K562 (cell line): ENCODE measurements around the gene SYT3. TPM values are rescaled to one million over a fixed set of nuclear protein-coding genes. Genes with fewer than 3 reads are reported as not detected.

Experiments
- ATAC-seq: fragments of 200-7000 bp; cut with Tn5 transposase; 3 replicates; pipeline ENCODE4 v1.9.1; 2020; ENCODE audit warnings: moderate library complexity
- BruUV-seq: library from RNA; stranded (reverse); fragments of 400-500 nt; replicated peaks from 2 replicates; lab custom pipeline; 2021; lab: Mats Ljungman, UMichigan
- CTCF ChIA-PET: fragments of 300-600 bp; formaldehyde crosslinking; extraction: SDS; loops from one replicate; lab custom pipeline; 2021; ENCODE audit warnings: low intra/inter-chr PET ratio; lab: Yijun Ruan, JAX
- POLR2A ChIA-PET: fragments of 300-600, 350-650 bp; sonication (Branson Sonifier 250); formaldehyde crosslinking; extraction: SDS; loops from one replicate; lab custom pipeline; 2021; ENCODE audit warnings: antibody characterized with exemption, inconsistent platforms; lab: Yijun Ruan, JAX
- DNase-seq, 4 experiments: peaks; one replicate each; pipeline versions ENCODE4 v3.0.0 to v3.0.0-alpha.2; 2011 to 2018; ENCODE audit warnings: low spot score in 3 of 4, mixed read lengths in 3 of 4; ENCODE audit errors: extremely low read depth in 1 of 4
- FAIRE-seq: peaks from 2 replicates; lab custom pipeline; 2011; peaks lifted over from hg19 to GRCh38; lab: Jason Lieb, UNC
- H2AFZ ChIP-seq: 2 replicates; pipeline ENCODE4 v1.6.0; 2011; ENCODE audit warnings: low read depth, low read length, control low read depth, inconsistent platforms
- H3K27ac ChIP-seq: fragments of 200-600 bp; 3 replicates; pipeline ENCODE4 v1.8.0; 2011; ENCODE audit warnings: low read depth, mild to moderate bottlenecking, control low read depth, inconsistent platforms, low read length, moderate library complexity, mixed read lengths; ENCODE audit errors: extremely low read depth
- H3K27me3 ChIP-seq, 2 experiments: fragments of 300-600 bp in 1 of 2; 2 replicates in 1 of 2; 3 replicates in 1 of 2; pipeline versions ENCODE4 v1.6.0 to v1.8.0; 2011; ENCODE audit warnings: inconsistent platforms in 2 of 2, low read length in 2 of 2, mild to moderate bottlenecking in 1 of 2, mixed read lengths in 1 of 2, moderate library complexity in 1 of 2; ENCODE audit not compliant: control insufficient read depth in 2 of 2, insufficient read depth in 2 of 2
- H3K36me3 ChIP-seq: fragments of 300-600 bp; 3 replicates; pipeline ENCODE4 v1.8.0; 2011; ENCODE audit warnings: mild to moderate bottlenecking, low read length, inconsistent platforms; ENCODE audit not compliant: control insufficient read depth, insufficient read depth
- H3K4me1 ChIP-seq, 2 experiments: fragments of 200-600 bp in 1 of 2; replicated peaks in 1 of 2; 2 replicates in 1 of 2; 3 replicates in 1 of 2; pipeline versions ENCODE4 v1.5.1 to v1.8.0; 2011; ENCODE audit warnings: inconsistent platforms in 2 of 2, low read length in 2 of 2, mild to moderate bottlenecking in 1 of 2, mixed read lengths in 1 of 2, moderate library complexity in 1 of 2; ENCODE audit not compliant: control insufficient read depth in 2 of 2, insufficient read depth in 2 of 2
- H3K4me2 ChIP-seq: 2 replicates; pipeline ENCODE4 v1.6.1; 2011; ENCODE audit warnings: low read length, control low read depth, inconsistent platforms, mixed read lengths; ENCODE audit not compliant: insufficient read depth
- H3K4me3 ChIP-seq: fragments of 200-600 bp; sonication (generic), shearing (Covaris generic); 2 replicates; pipeline ENCODE4 v1.5.1; 2016; ENCODE audit warnings: control low read depth, inconsistent platforms
- H3K79me2 ChIP-seq: fragments of 200-600 bp; 3 replicates; pipeline ENCODE4 v1.8.0; 2011; ENCODE audit warnings: low read length, inconsistent platforms; ENCODE audit not compliant: control insufficient read depth, insufficient read depth
- H3K9ac ChIP-seq, 2 experiments: 2 replicates each; pipeline versions ENCODE4 v1.6.0 to v1.6.1; 2011; ENCODE audit warnings: low read depth in 2 of 2, low read length in 2 of 2, control low read depth in 1 of 2, inconsistent platforms in 1 of 2, mild to moderate bottlenecking in 1 of 2, mixed read lengths in 1 of 2; ENCODE audit not compliant: insufficient read depth in 1 of 2
- H3K9me1 ChIP-seq: one replicate; pipeline ENCODE4 v1.6.0; 2011; ENCODE audit warnings: inconsistent platforms, mild to moderate bottlenecking, low read length, moderate library complexity; ENCODE audit not compliant: control insufficient read depth, insufficient read depth
- H3K9me3 ChIP-seq: replicated peaks from 2 replicates; pipeline ENCODE4 v1.5.1; 2011; ENCODE audit warnings: low read depth, low read length, inconsistent platforms; ENCODE audit not compliant: control insufficient read depth, insufficient read depth
- H4K20me1 ChIP-seq: replicated peaks from 2 replicates; pipeline ENCODE4 v1.6.1; 2011; ENCODE audit warnings: low read length, inconsistent platforms, mixed read lengths; ENCODE audit not compliant: control insufficient read depth, insufficient read depth
- BHLHE40 ChIP-seq: IDR thresholded peaks from 2 replicates; pipeline ENCODE4 v1.6.1; 2011; ENCODE audit warnings: low read length, improper control_type of control experiment
- ERF ChIP-seq: fragments of 450-650 bp; formaldehyde crosslinking; IDR thresholded peaks from 2 replicates; pipeline ENCODE4 v1.4.0; 2020; ENCODE audit warnings: mild to moderate bottlenecking, mixed read lengths
- FOS ChIP-seq: IDR thresholded peaks from 3 replicates; pipeline ENCODE4 v1.6.1; 2011; ENCODE audit not compliant: insufficient read length; ENCODE audit errors: extremely low read depth
- HDAC1 ChIP-seq, 2 experiments: fragments of 450-650 bp; IDR thresholded peaks; 2 replicates each; pipeline ENCODE4 v1.6.1; 2016 to 2017; ENCODE audit warnings: inconsistent platforms in 1 of 2, mild to moderate bottlenecking in 1 of 2, moderate library complexity in 1 of 2
- MAFK ChIP-seq: IDR thresholded peaks from 2 replicates; pipeline ENCODE4 v1.6.1; 2011; ENCODE audit warnings: low read length, improper control_type of control experiment
- WGBS: fragments of 100-300 bp; shearing (Covaris generic); methylation state at CpG from one replicate; pipeline ENCODE4 v1.1.6; 2016; ENCODE audit warnings: low coverage, mixed read lengths; ENCODE audit not compliant: insufficient coverage; ENCODE audit errors: missing lambda C conversion rate; 5-methylcytosine and 5-hydroxymethylcytosine counted together
- in situ Hi-C: fragments of 300-500 bp; cut with MboI; formaldehyde crosslinking; loops from 4 replicates; pipeline ENCODE4 v1.15.0; 2018; ENCODE audit warnings: inconsistent platforms, mixed read lengths
- intact Hi-C: fragments of 100-400 bp; cut with micrococcal nuclease; formaldehyde crosslinking; loops from 2 replicates; pipeline ENCODE4 v1.14.2; 2022
- polyA plus RNA-seq, 8 experiments: library from polyadenylated mRNA; depleted of rRNA in 4 of 8; stranded (reverse) in 5 of 8; unstranded in 3 of 8; fragments of >200 nt; fragmentation: Nextera tagmentation in 2 of 8; fragmentation: Illumina TruSeq in 1 of 8; extraction: Ambion mirVana in 2 of 8; extraction: Trizol in 1 of 8; gene quantifications; 2 replicates each; pipeline versions ENCODE4 v1.2.1 to v1.2.3, GENCODE V29; 2011 to 2014; ENCODE audit warnings: inconsistent platforms in 1 of 8, missing spikeins in 1 of 8
- total RNA-seq, 7 experiments: library from RNA; depleted of rRNA in 6 of 7; stranded (reverse); fragments of >200 nt in 6 of 7; fragmentation: Illumina TruSeq in 2 of 7; extraction: Trizol in 2 of 7; gene quantifications; 2 replicates each; pipeline versions ENCODE4 v1.2.1 to v1.2.3, GENCODE V29; 2011 to 2021; ENCODE audit warnings: low replicate concordance in 1 of 7

The SYT3 gene
- total and polyA plus RNA-seq, 9 of the 15 experiments (the other 6 are each of a cell fraction or from before 2014, with no cell fraction given): 0.36 to 2.0 (median 0.54) TPM; not detected in 2

DNA sequence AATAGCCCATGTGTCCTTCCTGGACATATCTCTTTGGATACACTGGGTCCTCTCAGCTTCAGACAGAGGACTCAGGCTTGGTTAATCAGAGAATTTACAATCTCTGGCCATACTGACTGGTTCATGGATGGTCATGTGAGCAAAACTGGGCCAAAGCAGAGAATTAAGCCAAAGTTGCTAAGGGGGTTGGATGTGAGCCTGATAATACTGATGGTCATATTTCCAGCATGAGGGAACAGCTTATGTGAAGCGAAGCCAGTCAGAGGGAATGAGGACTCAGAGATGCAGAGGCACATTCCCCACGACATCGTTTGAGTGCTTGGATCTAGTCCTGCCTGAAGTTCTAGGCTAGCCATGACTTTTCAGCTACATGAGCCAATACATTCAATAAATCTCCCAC lies 49.5 kb downstream of the SYT3 start:
- ATAC-seq: no peak
- WGBS: 70% methylated on average over 3 of the region's 3 CpGs
- Histone ChIP-seq H4K20me1 (no peaks in the 10 kb centered on the region), H3K4me1 (peaks cover 6 to 10% of the 10 kb centered on the region in 2 experiments; a peak in 4 of 5 replicates), H3K79me2 (no peaks in the 10 kb centered on the region), H3K9ac (no peak overlapping the region), H3K27ac (no peak overlapping the region), H3K9me1 (no peaks in the 10 kb centered on the region), H3K36me3 (no peaks in the 10 kb centered on the region), H3K4me2 (no peak overlapping the region), H2AFZ (no peak overlapping the region), H3K4me3 (no peak overlapping the region), H3K27me3 (no peaks in the 10 kb centered on the region), H3K9me3 (no peaks in the 10 kb centered on the region)
- TF ChIP-seq ERF (CRISPR knock-in tag): no peak
- TF ChIP-seq FOS: no peak
- no peak for TF ChIP-seq MAFK
- TF ChIP-seq BHLHE40: no peak
- TF ChIP-seq HDAC1 (IDR thresholded peaks at IDR 0.05): no peak
- in situ Hi-C loops: no loop called here
- ChIA-PET POLR2A (interaction anchor here (0.5 to 1.3 kb wide), 4 partner anchors 9 to 95 kb away, joined by 3 read pairs; no protein-coding TSS in a partner anchor), CTCF (no interaction called here)
- no peak for DNase-seq
- no TSS peak for BruUV-seq
- peak; percentile 11 for FAIRE-seq
- intact Hi-C loops: no loop called here
